CD4-positive, alpha-beta T cell treated with Interleukin-2 at 100 ng/mL for 4 hours (primary cell): ENCODE measurements around the gene PCARE.
"Not testable (repeated sequence)": the region's sequence is repeated elsewhere in the genome, so short reads cannot be mapped to it uniquely, and the experiment has no call there.

ENCODE experiments used
- DNase-seq: peaks from one replicate; pipeline ENCODE4 v3.0.0-alpha.2; 2020; ENCODE audit warnings: low spot score

Gene PCARE

GRCh38 chr2:29074411-29074810 lies at the start of gene PCARE:
PCARE (minus strand) TSS chr2:29074523; CDS start chr2:29074261, 262 bp downstream.
- DNase-seq = no peak

- DNase-seq = no peak
Measured at GRCh38 chr2:29123617-29124349, 49.5 kb upstream of the PCARE start.

- DNase-seq = no peak
Measured at GRCh38 chr2:29120846-29121245, 46.5 kb upstream of the PCARE start.

- peak; percentile 27 for DNase-seq
Measured at GRCh38 chr2:29119211-29119610, 44.9 kb upstream of the PCARE start.

GRCh38 chr2:29117636-29118303 lies 43.4 kb upstream of the PCARE start:
- DNase-seq = no peak

- peak; percentile 78 for DNase-seq
Measured at GRCh38 chr2:29115797-29116781, 41.8 kb upstream of the PCARE start.

- peak; percentile 60 for DNase-seq
Measured at GRCh38 chr2:29114946-29115609, 40.8 kb upstream of the PCARE start, which contains the start of gene CLIP4. CLIP4 (plus strand) TSS chr2:29115415; CDS start chr2:29121389, 5,974 bp downstream.

GRCh38 chr2:29114586-29114945 lies 40.2 kb upstream of the PCARE start:
- no peak for DNase-seq

- no peak for DNase-seq
Measured at GRCh38 chr2:29113891-29114321, 39.6 kb upstream of the PCARE start.

- no peak for DNase-seq
Measured at GRCh38 chr2:29113027-29113686, 38.8 kb upstream of the PCARE start.

- DNase-seq = no peak
Measured at GRCh38 chr2:29112379-29112778, 38.1 kb upstream of the PCARE start.

GRCh38 chr2:29110916-29111535 lies 36.7 kb upstream of the PCARE start:
- DNase-seq = no peak

- DNase-seq = no peak
Measured at GRCh38 chr2:29109246-29109645, 34.9 kb upstream of the PCARE start.

- no peak for DNase-seq
Measured at GRCh38 chr2:29108225-29108624, 33.9 kb upstream of the PCARE start.

- DNase-seq = not testable (repeated sequence)
Measured at GRCh38 chr2:29107547-29107946, 33.2 kb upstream of the PCARE start.

- DNase-seq = no peak
Measured at GRCh38 chr2:29106980-29107388, 32.7 kb upstream of the PCARE start.

GRCh38 chr2:29106256-29106655 lies 31.9 kb upstream of the PCARE start:
- no peak for DNase-seq

- DNase-seq = no peak
Measured at GRCh38 chr2:29105375-29105774, 31.1 kb upstream of the PCARE start.

GRCh38 chr2:29104688-29105087 lies 30.4 kb upstream of the PCARE start:
- DNase-seq = no peak

GRCh38 chr2:29100564-29100963 lies 26.2 kb upstream of the PCARE start:
- no peak for DNase-seq

- DNase-seq = no peak
Measured at GRCh38 chr2:29097569-29097968, 23.2 kb upstream of the PCARE start.
